Fibroblast of mammary gland (primary cell): ENCODE data around the gene COMP.
A peak's percentile ranks its signal among the peaks of the same experiment; 100 is the strongest.

ENCODE experiments used
- DNase-seq: peaks from one replicate; pipeline ENCODE4 v3.0.0-alpha.2; 2010; ENCODE audit warnings: low read depth
- H3K4me3 ChIP-seq: 2 replicates; pipeline ENCODE4 v1.5.1; 2011; ENCODE audit warnings: low read depth, mild to moderate bottlenecking, low read length, moderate library complexity; ENCODE audit not compliant: control insufficient read depth
- CTCF ChIP-seq: conservative IDR thresholded peaks from 2 replicates; pipeline ENCODE4 v1.5.1; 2011; ENCODE audit warnings: low read depth, low read length, inconsistent platforms; ENCODE audit not compliant: control insufficient read depth, insufficient read depth

COMP gene

GRCh38 chr19:18777301-18778075 is 13.6 kb downstream of the COMP start:
- H3K4me3 ChIP-seq: no peak overlapping the region
- DNase-seq: no peak
- no peak for TF ChIP-seq CTCF

- no peak for TF ChIP-seq CTCF
- H3K4me3 ChIP-seq: no peak overlapping the region
- DNase-seq: peak; percentile 72
Observed at GRCh38 chr19:18776736-18777135, 14.4 kb downstream of the COMP start.

- DNase-seq: peak; percentile 75
- H3K4me3 ChIP-seq: no peak overlapping the region
- TF ChIP-seq CTCF: peak; percentile 60
Observed at GRCh38 chr19:18776288-18776594, 14.9 kb downstream of the COMP start.

- peak; percentile 73 for DNase-seq
- no peak overlapping the region for H3K4me3 ChIP-seq
- no peak for TF ChIP-seq CTCF
Observed at GRCh38 chr19:18775586-18776287, 15.4 kb downstream of the COMP start.

- no peak for TF ChIP-seq CTCF
- H3K4me3 ChIP-seq: no peak overlapping the region
- DNase-seq: no peak
Observed at GRCh38 chr19:18774782-18775444, 16.2 kb downstream of the COMP start.

- H3K4me3 ChIP-seq: no peak overlapping the region
- TF ChIP-seq CTCF: no peak
- DNase-seq: no peak
Observed at GRCh38 chr19:18774107-18774506, 17.0 kb downstream of the COMP start.
